ENCODE data around the gene PLB1.

Gene PLB1

GRCh38 chr2:28589746-28590463 is 94.0 kb downstream of the PLB1 start:
- TF ChIP-seq CTCF (IDR thresholded peaks at IDR 0.05; ENCODE audit: insufficient read depth, missing control alignments): no peak
- FAIRE-seq (no peak), DNase-seq (ENCODE audit: insufficient read length, low spot score) (no peak)

- no peak for TF ChIP-seq CTCF (IDR thresholded peaks at IDR 0.05; ENCODE audit: insufficient read depth, missing control alignments)
- no peak for DNase-seq (ENCODE audit: insufficient read length, low spot score)
- FAIRE-seq: no peak
These were observed 94.8 kb downstream of the PLB1 start for GRCh38 chr2:28590496-28591301.

GRCh38 chr2:28591711-28592335 is 96.0 kb downstream of the PLB1 start:
- no peak for FAIRE-seq
- no peak for TF ChIP-seq CTCF (IDR thresholded peaks at IDR 0.05; ENCODE audit: insufficient read depth, missing control alignments)
- no peak for DNase-seq (ENCODE audit: insufficient read length, low spot score)

GRCh38 chr2:28592481-28592880 is 96.6 kb downstream of the PLB1 start:
- no peak for FAIRE-seq
- DNase-seq (ENCODE audit: insufficient read length, low spot score): no peak
- TF ChIP-seq CTCF (IDR thresholded peaks at IDR 0.05; ENCODE audit: insufficient read depth, missing control alignments): no peak

- FAIRE-seq: no peak
These were observed 97.4 kb downstream of the PLB1 start for GRCh38 chr2:28593160-28593755.

GRCh38 chr2:28594000-28594331 is 98.1 kb downstream of the PLB1 start:
- DNase-seq (ENCODE audit: insufficient read length, low spot score): no peak
- no peak for FAIRE-seq
- TF ChIP-seq CTCF (IDR thresholded peaks at IDR 0.05; ENCODE audit: insufficient read depth, missing control alignments): no peak

More at GRCh38 chr2:28593160-28593755, 97.4 kb downstream of the PLB1 start:
- DNase-seq (ENCODE audit: insufficient read length, low spot score): no peak
- no peak for TF ChIP-seq CTCF (IDR thresholded peaks at IDR 0.05; ENCODE audit: insufficient read depth, missing control alignments)

Measured in D721Med (cell line).